ENCODE results near the gene TNFSF9. TPM values are rescaled to one million over a fixed set of nuclear protein-coding genes. Genes with fewer than 3 reads are reported as not detected.
"Not testable (repeated sequence)": the region's sequence is repeated elsewhere in the genome, so short reads cannot be mapped to it uniquely, and the experiment has no call there.

The TNFSF9 gene
- total RNA-seq, 2 donors from 2014 or later: 2.2 to 3.3 TPM

- ATAC-seq (peak; percentile 61), DNase-seq (no peak)
- Mint-ChIP-seq H3K27me3 (no peaks in the 10 kb centered on the region), H3K4me3 (no peak overlapping the region), H3K4me1 (peaks cover 3% of the 10 kb centered on the region), H3K27ac (no peak overlapping the region), H3K36me3 (ENCODE audit: low read depth) (peaks cover 2% of the 10 kb centered on the region)
- no peaks in the 10 kb centered on the region for H3K9me3 ChIP-seq (ENCODE audit: control insufficient read depth, low read length, poor library complexity, severe bottlenecking)
Measured at GRCh38 chr19:6577476-6578125, 46.8 kb downstream of the TNFSF9 start.

DNA sequence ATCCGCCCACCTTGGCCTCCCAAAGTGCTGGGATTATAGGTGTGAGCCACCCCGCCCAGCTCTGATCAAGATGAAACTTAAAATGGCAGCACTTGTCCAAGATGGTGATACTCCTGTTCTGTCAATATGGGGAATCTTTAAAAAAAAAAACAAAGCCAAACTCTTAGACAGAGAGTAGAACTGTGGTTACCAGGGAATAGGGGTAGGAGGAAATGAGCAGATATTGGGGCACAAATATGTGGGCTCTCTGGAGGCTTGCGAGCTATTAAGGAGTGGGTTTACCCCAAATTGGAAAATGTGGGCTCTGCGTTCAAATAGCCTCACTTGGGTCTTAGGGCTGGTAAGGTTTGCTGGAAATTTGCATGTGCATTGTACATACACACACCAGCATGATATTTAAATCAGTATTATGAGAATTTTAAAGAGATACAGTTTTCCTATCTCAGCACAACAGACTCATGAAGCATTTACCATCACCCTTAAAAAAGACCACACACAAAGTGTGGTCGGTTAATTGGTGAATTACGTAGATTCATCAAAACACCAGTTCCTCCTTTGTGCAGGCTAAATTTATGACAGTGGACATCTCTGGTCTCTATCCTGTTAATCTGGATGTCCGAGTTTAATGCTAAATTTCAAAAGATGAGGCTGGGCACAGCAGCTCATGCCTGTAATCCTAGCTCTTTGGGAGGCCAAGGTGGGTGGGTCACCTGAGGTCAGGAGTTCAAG, 48.8 kb downstream of the TNFSF9 start:
- Mint-ChIP-seq H3K27me3 (no peaks in the 10 kb centered on the region), H3K4me3 (no peak overlapping the region), H3K27ac (no peak overlapping the region), H3K36me3 (ENCODE audit: low read depth) (peaks cover 2% of the 10 kb centered on the region), H3K4me1 (peaks cover 3% of the 10 kb centered on the region)
- no peak for ATAC-seq
- DNase-seq: no peak
- no peaks in the 10 kb centered on the region for H3K9me3 ChIP-seq (ENCODE audit: control insufficient read depth, low read length, poor library complexity, severe bottlenecking)

DNA sequence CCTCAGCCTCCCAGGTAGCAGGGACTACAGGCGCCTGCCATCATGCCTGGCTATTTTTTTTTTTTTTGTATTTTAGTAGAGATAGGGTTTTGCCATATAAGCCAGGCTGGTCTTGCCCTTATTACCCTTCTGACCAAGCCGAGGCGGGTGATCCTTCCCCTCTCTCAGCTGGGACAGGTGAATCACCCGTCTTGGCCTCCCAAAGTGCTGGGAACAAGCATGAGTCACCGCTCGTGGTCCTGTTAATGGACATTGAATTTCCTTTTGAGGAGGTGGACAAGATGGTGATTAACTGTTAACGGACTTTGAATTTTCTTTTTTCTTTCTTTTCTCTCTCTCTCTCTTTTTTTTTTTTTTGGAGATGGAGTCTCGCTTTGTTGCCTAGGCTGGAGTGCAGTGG, 49.5 kb downstream of the TNFSF9 start:
- no peak for ATAC-seq
- Mint-ChIP-seq H3K27ac (no peak overlapping the region), H3K27me3 (no peaks in the 10 kb centered on the region), H3K4me1 (peaks cover 3% of the 10 kb centered on the region), H3K4me3 (no peak overlapping the region), H3K36me3 (ENCODE audit: low read depth) (peaks cover 2% of the 10 kb centered on the region)
- H3K9me3 ChIP-seq (ENCODE audit: control insufficient read depth, low read length, poor library complexity, severe bottlenecking): no peaks in the 10 kb centered on the region
- DNase-seq: no peak

DNA sequence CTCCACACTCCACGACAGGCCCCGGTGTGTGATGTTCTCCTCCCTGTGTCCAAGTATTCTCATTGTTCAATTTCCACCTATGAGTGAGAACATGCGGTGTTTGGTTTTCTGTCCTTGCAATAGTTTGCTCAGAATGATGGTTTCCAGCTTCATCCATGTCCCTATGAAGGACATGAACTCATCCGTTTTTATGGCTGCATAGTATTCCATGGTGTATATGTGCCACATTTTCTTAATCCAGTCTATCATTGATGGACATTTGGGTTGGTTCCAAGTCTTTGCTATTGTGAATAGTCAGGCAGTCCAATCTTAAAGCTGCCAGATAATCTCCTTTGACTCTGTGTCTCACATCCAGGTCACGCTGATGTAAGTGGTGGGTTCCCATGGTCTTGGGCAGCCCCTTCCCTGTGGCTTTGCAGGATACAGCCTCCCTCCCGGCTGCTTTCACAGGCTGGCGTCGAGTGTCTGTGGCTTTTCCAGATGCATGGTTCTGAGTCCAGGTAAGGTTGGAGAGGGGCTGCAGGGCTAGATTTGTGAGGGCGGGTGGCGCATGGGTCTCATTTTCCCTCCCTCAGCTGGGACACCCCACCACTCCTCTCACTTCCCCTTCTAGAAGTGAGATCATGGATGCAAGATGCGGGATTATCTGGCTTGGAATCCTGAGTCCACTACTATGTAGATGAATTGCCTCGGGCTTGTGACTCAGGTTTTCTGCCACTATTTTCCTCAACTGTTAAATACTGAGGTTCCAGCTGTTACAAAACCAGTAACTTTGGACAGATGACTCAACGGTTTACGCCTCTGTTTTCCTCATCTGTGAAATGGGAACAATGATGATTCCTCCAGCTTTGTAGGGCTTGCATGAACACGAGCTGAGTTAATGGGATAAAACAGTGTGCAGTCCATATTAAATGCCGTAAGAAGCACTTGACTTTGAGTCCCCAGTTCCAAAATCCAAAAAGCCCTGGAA, 52.0 kb downstream of the TNFSF9 start:
- DNase-seq; H3K27ac Mint-ChIP-seq; H3K36me3 Mint-ChIP-seq (ENCODE audit: low read depth); H3K9me3 ChIP-seq (ENCODE audit: control insufficient read depth, low read length, poor library complexity, severe bottlenecking); H3K4me3 Mint-ChIP-seq; ATAC-seq: not testable (repeated sequence)
- Mint-ChIP-seq H3K27me3 (peaks cover 19% of the 10 kb centered on the region), H3K4me1 (peaks cover 19% of the 10 kb centered on the region)

Other genes starting within 250 kb of the TNFSF9 start
- 1 to 10 TPM in 1 of 2 donors, under 1 TPM in 1; 0.99 to 1.5 TPM for gene ACER1, start 197.4 kb upstream of the TNFSF9 start, total RNA-seq
- gene CLPP, start 169.5 kb upstream of the TNFSF9 start, total RNA-seq: 10 to 100 TPM; 75.9 to 82.7 TPM
- 10 to 100 TPM; 44.1 to 47.6 TPM for gene ALKBH7, start 158.2 kb upstream of the TNFSF9 start, total RNA-seq
- gene PSPN, start 155.1 kb upstream of the TNFSF9 start, total RNA-seq: 1 to 10 TPM; 1.3 to 1.5 TPM
- gene GTF2F1, start 137.9 kb upstream of the TNFSF9 start, total RNA-seq: 10 to 100 TPM; 67.2 to 68.7 TPM
- 100 to 1,000 TPM; 138 to 164 TPM for gene KHSRP, start 106.2 kb upstream of the TNFSF9 start, total RNA-seq
- gene SLC25A41, start 97.3 kb upstream of the TNFSF9 start, total RNA-seq: not detected
- gene SLC25A23, start 71.2 kb upstream of the TNFSF9 start, total RNA-seq: 10 to 100 TPM in 1 of 2 donors, 1 to 10 TPM in 1; 9.6 to 11.3 TPM
- 1 to 10 TPM; 1.4 to 1.5 TPM for gene CRB3, start 66.8 kb upstream of the TNFSF9 start, total RNA-seq
- 100 to 1,000 TPM; 104 to 105 TPM for gene DENND1C, start 49.2 kb upstream of the TNFSF9 start, total RNA-seq
- gene TUBB4A, start 28.7 kb upstream of the TNFSF9 start, total RNA-seq: 1 to 10 TPM; 1.5 to 1.6 TPM
- 1 to 10 TPM; 3.0 to 4.5 TPM for gene CD70, start 60.1 kb downstream of the TNFSF9 start, total RNA-seq
- 1 to 10 TPM; 5.0 to 5.6 TPM for gene TNFSF14, start 139.1 kb downstream of the TNFSF9 start, total RNA-seq
- gene C3, start 189.6 kb downstream of the TNFSF9 start, total RNA-seq: under 1 TPM in 1 of 2 donors, not detected in 1; 0.35 TPM
- 10 to 100 TPM; 53.4 to 55.5 TPM for gene GPR108, start 206.6 kb downstream of the TNFSF9 start, total RNA-seq
- gene TRIP10, start 208.7 kb downstream of the TNFSF9 start, total RNA-seq: 1 to 10 TPM in 1 of 2 donors, under 1 TPM in 1; 0.92 to 3.3 TPM
- gene SH2D3A, start 236.4 kb downstream of the TNFSF9 start, total RNA-seq: 10 to 100 TPM; 43.8 to 50.3 TPM
- gene VAV1, start 241.7 kb downstream of the TNFSF9 start, total RNA-seq: 10 to 100 TPM; 83.0 to 92.0 TPM